ENCODE results near the gene MYH16.
"Not testable (repeated sequence)": the region's sequence is repeated elsewhere in the genome, so short reads cannot be mapped to it uniquely, and the experiment has no call there.

MYH16 gene

DNA sequence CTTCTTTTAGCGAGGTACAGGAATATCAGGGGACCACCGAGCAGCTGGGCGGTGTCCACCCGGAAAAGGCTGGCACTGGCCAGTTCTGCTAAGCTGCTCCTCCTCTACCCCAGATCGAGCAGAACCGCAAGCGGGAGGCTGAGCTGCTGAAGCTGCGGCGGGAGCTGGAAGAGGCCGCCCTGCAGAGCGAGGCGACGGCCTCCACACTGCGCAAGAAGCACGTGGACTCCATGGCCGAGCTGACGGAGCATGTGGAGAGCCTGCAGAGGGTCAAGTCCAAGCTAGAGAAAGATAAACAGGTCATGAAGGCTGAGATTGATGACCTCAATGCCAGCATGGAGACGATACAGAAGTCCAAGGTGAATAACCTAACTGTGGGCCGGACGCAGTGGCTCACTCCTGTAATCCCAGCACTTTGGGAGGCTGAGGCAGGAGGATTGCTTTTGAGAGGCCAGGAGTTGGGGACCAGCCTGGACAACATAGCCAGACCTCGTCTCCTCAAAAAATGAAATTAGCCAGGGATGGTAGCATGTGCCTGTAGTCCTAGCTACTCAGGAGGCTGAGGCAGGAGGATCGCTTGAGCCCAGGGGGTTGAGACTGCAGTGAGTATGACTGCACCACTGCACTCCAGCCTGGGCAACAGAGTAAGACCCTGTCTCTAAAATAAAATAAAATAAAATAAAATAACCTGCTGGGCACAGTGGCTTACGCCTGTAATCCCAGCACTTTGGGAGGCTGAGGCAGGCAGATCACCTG lies 15.3 kb downstream of the MYH16 start:
- DNase-seq (ENCODE audit: low read depth in 2 of 2), result no peak
- no peak overlapping the region for H3K4me3 ChIP-seq (replicated peaks in 1 of 2; ENCODE audit: low read depth in 2 of 2, low read length in 2 of 2)
- TF ChIP-seq, protein P1, sequence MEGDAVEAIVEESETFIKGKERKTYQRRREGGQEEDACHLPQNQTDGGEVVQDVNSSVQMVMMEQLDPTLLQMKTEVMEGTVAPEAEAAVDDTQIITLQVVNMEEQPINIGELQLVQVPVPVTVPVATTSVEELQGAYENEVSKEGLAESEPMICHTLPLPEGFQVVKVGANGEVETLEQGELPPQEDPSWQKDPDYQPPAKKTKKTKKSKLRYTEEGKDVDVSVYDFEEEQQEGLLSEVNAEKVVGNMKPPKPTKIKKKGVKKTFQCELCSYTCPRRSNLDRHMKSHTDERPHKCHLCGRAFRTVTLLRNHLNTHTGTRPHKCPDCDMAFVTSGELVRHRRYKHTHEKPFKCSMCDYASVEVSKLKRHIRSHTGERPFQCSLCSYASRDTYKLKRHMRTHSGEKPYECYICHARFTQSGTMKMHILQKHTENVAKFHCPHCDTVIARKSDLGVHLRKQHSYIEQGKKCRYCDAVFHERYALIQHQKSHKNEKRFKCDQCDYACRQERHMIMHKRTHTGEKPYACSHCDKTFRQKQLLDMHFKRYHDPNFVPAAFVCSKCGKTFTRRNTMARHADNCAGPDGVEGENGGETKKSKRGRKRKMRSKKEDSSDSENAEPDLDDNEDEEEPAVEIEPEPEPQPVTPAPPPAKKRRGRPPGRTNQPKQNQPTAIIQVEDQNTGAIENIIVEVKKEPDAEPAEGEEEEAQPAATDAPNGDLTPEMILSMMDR (IDR thresholded peaks at IDR 0.05; ENCODE audit: low read depth, low read length), result no peak

DNA sequence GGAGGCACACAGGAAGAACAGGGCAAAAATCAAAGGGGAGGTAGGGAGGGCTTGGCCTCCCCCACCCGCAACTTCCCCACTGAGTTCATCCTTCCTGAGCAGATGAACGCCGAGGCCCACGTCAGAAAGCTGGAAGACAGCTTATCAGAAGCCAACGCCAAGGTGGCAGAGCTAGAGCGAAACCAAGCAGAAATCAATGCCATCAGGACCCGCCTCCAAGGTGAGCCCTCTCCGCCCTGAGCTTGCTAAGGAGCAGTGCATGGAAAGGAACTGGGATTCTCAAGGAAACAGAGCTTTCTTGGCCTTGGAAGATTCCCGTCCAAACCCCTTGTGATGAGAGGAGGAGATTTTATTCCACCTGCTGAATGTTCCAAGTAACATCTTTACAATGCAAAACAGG lies 16.5 kb downstream of the MYH16 start:
- H3K4me3 ChIP-seq (replicated peaks in 1 of 2; ENCODE audit: low read depth in 2 of 2, low read length in 2 of 2), result no peak overlapping the region
- DNase-seq (ENCODE audit: low read depth in 2 of 2), result no peak
- TF ChIP-seq, protein P1 (IDR thresholded peaks at IDR 0.05; ENCODE audit: low read depth, low read length), result no peak

DNA sequence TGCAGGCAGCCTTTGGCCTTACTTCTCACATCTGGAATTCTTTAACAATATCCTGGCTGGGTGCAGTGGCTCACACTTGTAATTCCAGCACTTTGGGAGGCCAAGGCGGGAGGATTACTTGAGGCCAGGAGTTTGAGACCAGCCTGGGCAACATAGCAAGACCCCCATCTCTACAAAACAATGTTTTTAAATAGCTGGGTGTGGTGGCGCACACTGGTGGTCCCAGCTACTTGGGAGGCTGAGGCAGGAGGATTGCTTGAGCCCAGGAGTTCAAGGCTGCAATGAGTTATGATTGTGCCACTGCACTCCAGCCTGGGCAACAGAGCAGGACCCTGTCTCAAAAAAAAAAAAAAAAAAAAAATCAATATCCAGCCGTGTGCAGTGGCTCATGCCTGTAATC lies 17.5 kb downstream of the MYH16 start:
- not testable (repeated sequence) for DNase-seq (ENCODE audit: low read depth in 2 of 2)

DNA sequence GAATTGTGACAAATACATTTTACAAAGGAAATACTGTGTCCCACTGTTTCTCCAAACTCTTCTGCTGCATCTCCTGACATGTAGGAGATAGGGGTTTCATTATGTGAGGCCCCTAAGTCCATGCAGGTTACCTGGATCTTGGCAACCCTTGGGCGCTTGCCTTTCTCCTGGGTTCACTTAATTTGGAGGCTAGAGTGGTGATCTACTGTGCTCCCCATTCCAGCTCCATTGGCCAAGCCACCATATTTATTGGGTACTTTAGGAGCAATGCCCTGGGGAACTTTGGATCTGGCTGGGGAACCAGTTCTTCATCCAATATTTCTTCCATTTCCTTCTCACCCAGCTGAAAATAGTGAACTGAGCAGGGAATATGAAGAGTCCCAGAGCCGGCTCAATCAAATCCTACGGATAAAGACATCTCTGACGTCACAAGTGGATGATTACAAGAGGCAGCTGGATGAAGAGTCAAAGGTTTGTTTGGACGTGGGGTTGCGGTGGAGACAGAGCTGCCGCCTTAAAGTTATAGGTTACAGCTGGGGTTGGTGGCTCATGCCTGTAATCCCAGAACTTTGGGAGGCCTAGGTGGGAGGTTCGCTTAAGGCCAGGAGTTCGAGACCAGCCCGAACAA lies 18.5 kb downstream of the MYH16 start:
- TF ChIP-seq, protein P1 (IDR thresholded peaks at IDR 0.05; ENCODE audit: low read depth, low read length), result no peak
- H3K4me3 ChIP-seq (replicated peaks in 1 of 2; ENCODE audit: low read depth in 2 of 2, low read length in 2 of 2), result no peak overlapping the region
- peak; percentile 17 to 30 for DNase-seq (ENCODE audit: low read depth in 2 of 2)

More for the DNA sequence above, 17.5 kb downstream of the MYH16 start:
- not testable (repeated sequence) for H3K4me3 ChIP-seq (replicated peaks in 1 of 2; ENCODE audit: low read depth in 2 of 2, low read length in 2 of 2)

DNA sequence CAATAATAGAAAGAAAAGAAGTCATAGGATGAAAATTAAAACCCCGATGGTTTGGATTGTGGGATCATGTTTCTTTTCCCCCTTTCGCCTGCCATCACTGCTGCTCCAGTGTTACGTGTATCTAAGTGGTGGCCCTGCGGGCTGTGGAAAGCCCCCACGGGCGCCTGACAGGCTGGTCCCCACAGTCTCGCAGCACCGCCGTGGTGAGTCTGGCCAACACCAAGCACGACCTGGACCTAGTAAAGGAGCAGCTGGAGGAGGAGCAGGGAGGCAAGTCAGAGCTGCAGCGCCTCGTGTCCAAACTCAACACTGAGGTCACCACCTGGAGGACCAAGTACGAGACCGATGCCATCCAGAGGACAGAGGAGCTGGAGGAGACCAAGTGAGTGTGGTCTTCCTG lies 19.5 kb downstream of the MYH16 start:
- TF ChIP-seq, protein P1 (IDR thresholded peaks at IDR 0.05; ENCODE audit: low read depth, low read length), result no peak

DNA sequence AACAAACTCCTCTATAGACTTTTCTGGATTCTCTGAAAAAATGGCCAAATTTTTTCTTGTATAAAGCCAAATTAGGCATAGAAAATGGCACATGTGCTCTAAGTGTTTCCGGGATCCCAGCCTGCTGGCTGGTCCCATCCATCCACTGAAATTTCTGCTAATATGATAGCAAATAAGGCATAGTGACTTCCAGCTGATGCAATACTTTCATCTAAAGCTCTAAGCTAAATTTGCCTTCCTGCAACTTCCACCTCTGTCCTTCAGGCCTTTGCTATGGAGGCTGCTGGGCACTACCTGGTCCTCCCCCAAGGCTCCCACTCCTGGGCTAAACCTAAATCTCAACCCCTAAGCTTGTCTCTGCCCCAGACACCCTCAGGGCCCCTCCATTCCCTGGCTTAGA lies 20.5 kb downstream of the MYH16 start:
- TF ChIP-seq, protein P1 (IDR thresholded peaks at IDR 0.05; ENCODE audit: low read depth, low read length), result no peak

More for the DNA sequence above, 19.5 kb downstream of the MYH16 start:
- no peak overlapping the region for H3K4me3 ChIP-seq (replicated peaks in 1 of 2; ENCODE audit: low read depth in 2 of 2, low read length in 2 of 2)
- no peak for DNase-seq (ENCODE audit: low read depth in 2 of 2)

DNA sequence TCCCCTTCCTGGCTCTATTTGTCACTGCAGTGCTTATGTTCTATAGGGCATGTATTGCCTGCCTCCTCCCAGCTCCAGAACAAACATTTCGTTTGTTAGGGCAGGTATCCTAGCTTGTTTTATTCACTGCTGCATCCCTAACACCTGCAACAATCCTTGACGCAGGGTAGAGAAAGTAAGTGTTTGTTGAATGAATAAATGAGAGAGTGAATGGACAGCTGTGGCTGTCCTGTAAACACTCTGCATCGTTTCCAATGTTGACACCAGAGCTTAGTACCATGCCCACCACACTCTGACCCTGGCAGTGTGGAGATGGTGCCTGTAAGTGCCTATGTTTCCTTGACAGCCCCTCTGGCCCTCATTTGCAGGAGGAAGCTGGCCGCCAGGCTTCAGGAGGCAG lies 21.0 kb downstream of the MYH16 start:
- TF ChIP-seq, protein P1 (IDR thresholded peaks at IDR 0.05; ENCODE audit: low read depth, low read length), result no peak
- DNase-seq (ENCODE audit: low read depth in 2 of 2), result no peak
- H3K4me3 ChIP-seq (replicated peaks in 1 of 2; ENCODE audit: low read depth in 2 of 2, low read length in 2 of 2), result no peak overlapping the region

More for the DNA sequence above, 20.5 kb downstream of the MYH16 start:
- H3K4me3 ChIP-seq (replicated peaks in 1 of 2; ENCODE audit: low read depth in 2 of 2, low read length in 2 of 2), result no peak overlapping the region
- no peak for DNase-seq (ENCODE audit: low read depth in 2 of 2)
